IMR-90 (cell line): ENCODE measurements around the gene KPNA1.

ENCODE experiments used
- BHLHE40 ChIP-seq: fragments of 150-350 bp; IDR thresholded peaks from 2 replicates; pipeline ENCODE4 v1.6.1; 2016; ENCODE audit warnings: mild to moderate bottlenecking, low read depth, low read length
- CHD1 ChIP-seq: IDR thresholded peaks from 2 replicates; pipeline ENCODE4 v1.6.1; 2012; ENCODE audit warnings: low read depth, low read length, improper control_type of control experiment
- MAZ ChIP-seq: IDR thresholded peaks from 2 replicates; pipeline ENCODE4 v1.6.1; 2012; ENCODE audit warnings: low read depth, mild to moderate bottlenecking, low read length, improper control_type of control experiment, moderate library complexity, borderline replicate concordance
- MXI1 ChIP-seq: IDR thresholded peaks from 2 replicates; pipeline ENCODE4 v1.6.1; 2012; ENCODE audit warnings: low read depth, mild to moderate bottlenecking, low read length, moderate library complexity, borderline replicate concordance
- POLR2A ChIP-seq: IDR thresholded peaks from 2 replicates; pipeline ENCODE4 v1.6.1; 2012; ENCODE audit warnings: mild to moderate bottlenecking, low read depth, low read length
- RAD21 ChIP-seq: IDR thresholded peaks from 2 replicates; pipeline ENCODE4 v1.6.1; 2012; ENCODE audit warnings: low read length, improper control_type of control experiment
- RCOR1 ChIP-seq: IDR thresholded peaks from 2 replicates; pipeline ENCODE4 v1.6.1; 2012; ENCODE audit warnings: mild to moderate bottlenecking, low read length, improper control_type of control experiment; ENCODE audit not compliant: insufficient replicate concordance
- RFX5 ChIP-seq: IDR thresholded peaks from 2 replicates; pipeline ENCODE4 v1.8.0; 2012; ENCODE audit warnings: low read depth, mild to moderate bottlenecking, low read length, moderate library complexity
- SMC3 ChIP-seq: fragments of 150-350 bp; IDR thresholded peaks from 2 replicates; pipeline ENCODE4 v1.6.1; 2016; ENCODE audit warnings: low read depth, mild to moderate bottlenecking, antibody characterized with exemption, low read length, moderate library complexity
- USF2 ChIP-seq: fragments of 150-350 bp; IDR thresholded peaks from 2 replicates; pipeline ENCODE4 v1.6.1; 2017; ENCODE audit warnings: mild to moderate bottlenecking, antibody characterized with exemption, low read length, low read depth
- TF ChIP-seq, protein P1 (sequence below): conservative IDR thresholded peaks from 2 replicates; pipeline ENCODE4 v1.5.1; 2012; ENCODE audit warnings: mild to moderate bottlenecking, low read depth, low read length, improper control_type of control experiment

DNA sequence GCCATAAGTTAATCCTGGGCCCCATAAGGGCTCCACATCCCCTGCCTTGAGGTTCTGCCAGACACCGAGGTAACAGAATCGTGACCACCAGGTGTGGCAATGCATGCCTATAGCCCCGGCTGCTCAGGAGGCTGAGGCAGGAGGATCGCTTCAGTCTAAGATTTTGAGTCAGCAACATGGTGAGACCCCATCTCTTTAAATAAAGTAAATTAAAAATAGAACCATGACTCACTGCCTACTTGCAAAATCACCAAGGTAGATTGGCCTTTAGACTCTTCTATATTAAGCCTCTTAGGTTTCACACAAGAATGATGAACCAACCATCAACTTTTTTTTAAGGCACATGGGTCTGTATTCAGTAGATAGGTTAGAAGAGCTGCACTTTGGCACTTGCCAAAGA lies 108.5 kb downstream of the KPNA1 start:
- no peak for TF ChIP-seq POLR2A
- TF ChIP-seq, protein P1, sequence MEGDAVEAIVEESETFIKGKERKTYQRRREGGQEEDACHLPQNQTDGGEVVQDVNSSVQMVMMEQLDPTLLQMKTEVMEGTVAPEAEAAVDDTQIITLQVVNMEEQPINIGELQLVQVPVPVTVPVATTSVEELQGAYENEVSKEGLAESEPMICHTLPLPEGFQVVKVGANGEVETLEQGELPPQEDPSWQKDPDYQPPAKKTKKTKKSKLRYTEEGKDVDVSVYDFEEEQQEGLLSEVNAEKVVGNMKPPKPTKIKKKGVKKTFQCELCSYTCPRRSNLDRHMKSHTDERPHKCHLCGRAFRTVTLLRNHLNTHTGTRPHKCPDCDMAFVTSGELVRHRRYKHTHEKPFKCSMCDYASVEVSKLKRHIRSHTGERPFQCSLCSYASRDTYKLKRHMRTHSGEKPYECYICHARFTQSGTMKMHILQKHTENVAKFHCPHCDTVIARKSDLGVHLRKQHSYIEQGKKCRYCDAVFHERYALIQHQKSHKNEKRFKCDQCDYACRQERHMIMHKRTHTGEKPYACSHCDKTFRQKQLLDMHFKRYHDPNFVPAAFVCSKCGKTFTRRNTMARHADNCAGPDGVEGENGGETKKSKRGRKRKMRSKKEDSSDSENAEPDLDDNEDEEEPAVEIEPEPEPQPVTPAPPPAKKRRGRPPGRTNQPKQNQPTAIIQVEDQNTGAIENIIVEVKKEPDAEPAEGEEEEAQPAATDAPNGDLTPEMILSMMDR = no peak
- TF ChIP-seq MAZ = no peak
- no peak for TF ChIP-seq SMC3
- TF ChIP-seq USF2 = no peak
- no peak for TF ChIP-seq MXI1
- no peak for TF ChIP-seq RCOR1
- TF ChIP-seq RAD21 = no peak
- TF ChIP-seq BHLHE40 = no peak
- TF ChIP-seq CHD1 = no peak
- TF ChIP-seq RFX5 = no peak
